Measurements from ENCODE around the gene ZBED5. TPM values are rescaled to one million over a fixed set of nuclear protein-coding genes. Genes with fewer than 3 reads are reported as not detected.

Gene ZBED5
- polyA plus RNA-seq, 1 donor from 2014 or later: 178 TPM

DNA sequence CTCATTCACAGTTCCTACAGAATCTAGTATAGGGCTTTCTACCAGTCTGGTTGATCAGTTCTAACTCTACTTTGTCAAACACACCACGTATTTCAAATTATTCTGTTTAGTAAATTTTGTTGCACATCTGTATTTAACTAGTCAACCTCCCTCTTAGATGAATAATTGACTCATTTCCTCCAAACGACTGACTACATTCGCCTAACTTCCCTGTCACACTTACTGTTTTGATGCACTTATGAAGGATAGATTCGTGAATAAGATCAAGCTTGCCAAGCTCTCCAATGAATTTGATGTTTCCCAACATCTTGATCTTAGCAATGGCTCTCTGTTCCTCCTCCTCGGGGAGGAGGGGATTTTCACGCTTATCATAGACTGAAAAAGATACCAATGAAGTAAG, 54.2 kb downstream of the ZBED5 start:
- no peak overlapping the region for H3K27ac ChIP-seq (ENCODE audit: low read length)
- peaks cover 20% of the 10 kb centered on the region for H3F3A ChIP-seq (ENCODE audit: insufficient read depth, low read length, poor library complexity, severe bottlenecking)
- H3K9me3 ChIP-seq (ENCODE audit: low read length): no peaks in the 10 kb centered on the region
- H2AFZ ChIP-seq (ENCODE audit: low read depth, low read length): no peak overlapping the region
- peaks cover 63% of the 10 kb centered on the region for H3K36me3 ChIP-seq (ENCODE audit: insufficient read depth, low read length)
- H3K79me2 ChIP-seq (replicated peaks; ENCODE audit: insufficient read depth, low read length): peaks cover 69% of the 10 kb centered on the region
- H4K20me1 ChIP-seq (ENCODE audit: insufficient read depth): peaks cover 4% of the 10 kb centered on the region
- H3K9me2 ChIP-seq (ENCODE audit: insufficient read depth, low read length): no peaks in the 10 kb centered on the region
- no peak overlapping the region for H3K4me2 ChIP-seq (ENCODE audit: low read length)
- peak overlapping the region; percentile 97 for H3K4me3 ChIP-seq (ENCODE audit: low read length)
- no peak for TF ChIP-seq RAD21 (conservative IDR thresholded peaks at IDR 0.05)
- no peaks in the 10 kb centered on the region for H3K27me3 ChIP-seq (ENCODE audit: insufficient read depth, low read depth, low read length)
- H3K9ac ChIP-seq (ENCODE audit: low read length): no peak overlapping the region

Other genes with a start within 250 kb of the ZBED5 start
- 0.10 and 0.14 TPM in 2 replicates for gene IRAG1, start 164.3 kb downstream of the ZBED5 start, polyA plus RNA-seq
- gene CTR9, start 106.8 kb downstream of the ZBED5 start, polyA plus RNA-seq: 24.1 and 24.6 TPM in 2 replicates
- 989 and 1,004 TPM in 2 replicates for gene EIF4G2, start 49.1 kb downstream of the ZBED5 start, polyA plus RNA-seq

All from neural cell (in vitro differentiated cells).